Activated T-cell treated with anti-CD3 and anti-CD28 coated beads, Interleukin-2, amount 50 U/mL, for 4 hours (primary cell): Measurements from ENCODE around the gene TCF4. TPM values are rescaled to one million over a fixed set of nuclear protein-coding genes. Genes with fewer than 3 reads are reported as not detected.
"Not testable (repeated sequence)": the region's sequence is repeated elsewhere in the genome, so short reads cannot be mapped to it uniquely, and the experiment has no call there.

Experiments
- ATAC-seq, 2 donors: fragments of 200-7000 bp; cut with Tn5 transposase; one replicate each; pipeline ENCODE4 v1.10.0; 2021
- DNase-seq: peaks from one replicate; pipeline ENCODE4 v3.0.0-alpha.2; 2020
- H3K27me3 Mint-ChIP-seq: one replicate; pipeline ENCODE4 v1.8.0; 2021; ENCODE audit warnings: low read depth, mixed read lengths
- H3K36me3 Mint-ChIP-seq: one replicate; pipeline ENCODE4 v1.8.0; 2022; ENCODE audit warnings: mixed read lengths; ENCODE audit not compliant: insufficient read depth
- H3K4me1 Mint-ChIP-seq: one replicate; pipeline ENCODE4 v1.8.0; 2021; ENCODE audit warnings: low read depth, mixed read lengths
- H3K4me3 Mint-ChIP-seq: one replicate; pipeline ENCODE4 v1.8.0; 2021; ENCODE audit warnings: mild to moderate bottlenecking, moderate library complexity, mixed read lengths
- H3K9me3 Mint-ChIP-seq: one replicate; pipeline ENCODE4 v1.8.0; 2021; ENCODE audit warnings: mixed read lengths
- total RNA-seq, 3 donors: library from RNA; stranded (reverse); gene quantifications; one replicate each; pipeline ENCODE4 v1.2.1, GENCODE V29; 2021

The TCF4 gene
- total RNA-seq, 3 donors from 2014 or later: 0.91 to 2.6 (median 1.3) TPM

DNA sequence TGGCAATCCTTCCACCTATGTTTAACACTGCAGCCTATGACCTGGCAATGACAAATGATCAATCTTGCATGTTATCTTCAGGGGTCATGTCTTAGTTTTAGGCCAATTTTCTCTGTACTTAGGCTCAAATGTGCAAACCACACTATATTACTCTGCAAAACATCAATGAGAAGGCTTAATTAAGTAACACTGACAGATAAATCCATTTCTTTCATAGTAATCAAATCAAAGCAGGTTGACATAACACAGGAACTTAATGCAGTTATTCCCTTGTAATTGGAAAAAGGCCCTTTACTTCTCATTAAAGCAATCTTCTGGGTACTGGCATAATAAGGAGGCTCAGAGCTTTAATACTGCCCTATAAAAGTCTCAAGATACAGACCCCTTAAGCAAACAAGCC lies 114.4 kb downstream of the TCF4 start:
- ATAC-seq (no peak), DNase-seq (no peak)
- Mint-ChIP-seq H3K36me3 (no peaks in the 10 kb centered on the region), H3K4me1 (peaks cover 16% of the 10 kb centered on the region), H3K4me3 (no peak overlapping the region), H3K27me3 (no peaks in the 10 kb centered on the region), H3K9me3 (no peaks in the 10 kb centered on the region)

DNA sequence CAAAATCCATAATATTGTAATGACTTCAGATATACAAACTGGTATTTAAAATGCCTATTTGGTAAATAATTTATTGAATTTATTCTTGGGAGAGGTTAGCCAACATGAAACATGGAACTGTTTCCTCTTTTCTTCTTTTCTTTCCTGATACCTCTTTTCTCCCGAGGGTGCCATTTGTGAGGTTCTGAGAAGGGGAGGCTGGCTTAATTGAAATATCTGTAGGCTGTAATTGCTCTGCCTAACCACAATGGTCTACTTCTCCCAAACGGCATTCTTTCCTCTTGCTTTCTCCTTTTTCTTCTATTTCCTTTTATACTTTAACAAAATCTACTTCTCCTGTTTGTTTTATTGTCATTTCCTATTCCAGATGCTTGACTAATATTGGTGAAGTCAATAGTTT lies 114.9 kb downstream of the TCF4 start:
- Mint-ChIP-seq H3K4me1 (peaks cover 14% of the 10 kb centered on the region), H3K36me3 (no peaks in the 10 kb centered on the region), H3K27me3 (no peaks in the 10 kb centered on the region), H3K4me3 (no peak overlapping the region), H3K9me3 (no peaks in the 10 kb centered on the region)
- ATAC-seq: no peak
- DNase-seq: no peak

DNA sequence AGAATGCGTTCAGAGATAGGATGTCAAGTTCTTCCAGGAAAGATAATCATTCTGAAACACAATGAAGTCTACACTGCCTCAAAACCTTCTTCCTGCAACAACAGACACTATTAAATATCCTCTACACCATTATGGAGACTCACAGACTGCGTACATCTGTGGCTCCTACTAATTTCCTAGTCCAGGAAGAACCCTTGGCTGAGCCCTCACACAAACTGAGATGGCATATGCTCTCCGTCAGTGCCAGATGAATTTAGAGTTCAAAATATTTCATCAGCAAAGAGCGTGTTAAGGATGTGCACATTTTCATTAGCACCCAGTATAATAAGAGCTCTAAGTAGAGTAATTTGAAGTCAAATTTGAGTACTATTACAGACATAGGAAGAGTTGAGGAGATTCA lies 117.2 kb downstream of the TCF4 start:
- DNase-seq (no peak), ATAC-seq (no peak)
- H3K9me3 Mint-ChIP-seq: no peaks in the 10 kb centered on the region
- H3K4me1 Mint-ChIP-seq: no peaks in the 10 kb centered on the region
- H3K36me3 Mint-ChIP-seq: no peaks in the 10 kb centered on the region
- H3K4me3 Mint-ChIP-seq: no peak overlapping the region
- H3K27me3 Mint-ChIP-seq: no peaks in the 10 kb centered on the region

DNA sequence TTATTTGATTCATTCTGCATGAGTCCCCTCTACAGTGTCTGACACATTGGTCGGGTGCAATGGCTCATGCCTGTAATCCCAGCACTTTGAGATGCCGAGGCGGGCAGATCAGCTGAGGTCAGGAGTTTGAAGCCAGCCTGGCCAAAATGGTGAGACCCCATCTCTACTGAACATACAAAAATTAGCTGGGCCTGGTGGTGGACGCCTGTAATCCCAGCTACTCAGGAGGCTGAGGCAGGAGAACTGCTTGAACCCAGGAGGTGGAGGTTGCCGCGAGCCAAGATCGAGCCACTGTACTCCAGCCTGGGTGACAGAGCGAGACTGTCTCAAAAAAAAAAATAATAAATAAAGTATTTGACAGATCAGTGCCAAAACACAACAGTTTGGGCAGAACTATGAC lies 118.9 kb downstream of the TCF4 start:
- H3K4me1 Mint-ChIP-seq, H3K9me3 Mint-ChIP-seq, DNase-seq, H3K27me3 Mint-ChIP-seq, H3K4me3 Mint-ChIP-seq, ATAC-seq, H3K36me3 Mint-ChIP-seq: not testable (repeated sequence)

DNA sequence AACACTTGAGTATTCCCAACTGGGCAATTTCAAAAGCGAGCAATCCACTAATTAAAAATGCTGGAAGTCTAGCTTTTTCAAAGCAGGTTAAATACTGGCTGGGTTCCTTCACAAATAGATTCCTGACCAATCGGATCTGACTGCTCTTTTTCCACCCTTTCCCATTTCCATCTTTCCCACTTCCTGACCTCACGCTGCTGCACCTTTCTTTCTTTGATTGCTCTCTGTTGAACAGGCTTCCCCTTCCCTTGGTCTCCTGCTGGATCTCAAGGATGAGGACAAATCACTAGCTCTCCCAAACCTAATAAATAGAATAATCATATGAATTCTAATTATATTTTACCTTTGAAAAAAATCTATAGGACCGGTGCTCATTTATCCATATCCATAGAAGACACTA lies 121.2 kb downstream of the TCF4 start:
- H3K27me3 Mint-ChIP-seq: no peaks in the 10 kb centered on the region
- H3K4me3 Mint-ChIP-seq: no peak overlapping the region
- no peaks in the 10 kb centered on the region for H3K36me3 Mint-ChIP-seq
- no peak for DNase-seq
- no peak for ATAC-seq
- H3K4me1 Mint-ChIP-seq: no peaks in the 10 kb centered on the region
- H3K9me3 Mint-ChIP-seq: no peaks in the 10 kb centered on the region

DNA sequence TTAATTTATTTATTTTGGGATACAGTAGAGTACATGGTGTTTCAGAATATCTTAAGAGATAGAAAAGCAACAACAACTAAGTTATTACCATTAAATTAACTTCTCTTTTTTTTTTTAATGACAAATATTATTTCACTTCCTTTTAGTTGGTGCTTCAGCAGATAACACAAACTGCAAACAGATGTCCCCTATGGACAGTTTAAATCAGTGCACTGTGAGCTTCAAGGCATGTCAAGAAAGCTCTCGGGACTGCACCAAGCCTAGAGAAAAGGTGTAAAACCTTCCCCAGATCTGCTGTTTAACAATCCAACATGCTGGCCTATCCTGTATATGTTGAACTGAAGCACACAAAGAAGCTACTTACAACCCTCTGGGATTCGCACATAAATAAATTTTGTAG lies 122.7 kb downstream of the TCF4 start:
- Mint-ChIP-seq H3K27me3 (no peaks in the 10 kb centered on the region), H3K4me1 (no peaks in the 10 kb centered on the region), H3K9me3 (no peaks in the 10 kb centered on the region), H3K4me3 (no peak overlapping the region), H3K36me3 (no peaks in the 10 kb centered on the region)
- ATAC-seq (no peak), DNase-seq (no peak)

DNA sequence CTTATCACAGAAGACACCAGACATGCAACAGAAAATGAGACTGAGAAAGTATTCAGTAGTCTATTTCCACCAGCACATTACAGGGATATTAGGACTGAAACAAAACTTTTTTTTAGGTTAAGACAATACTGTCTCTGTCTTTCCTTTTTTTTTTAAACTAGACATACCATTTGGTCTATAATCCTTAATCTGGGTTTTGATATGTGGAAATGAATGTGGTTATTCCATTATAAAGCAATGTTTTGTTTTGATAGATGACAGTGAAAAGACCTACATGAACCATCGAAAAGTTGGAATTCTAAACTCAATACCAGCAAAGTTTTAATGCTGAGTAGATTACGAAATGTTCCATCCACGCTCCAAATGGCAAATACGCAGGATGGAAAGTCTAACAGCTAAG lies 123.4 kb downstream of the TCF4 start:
- H3K36me3 Mint-ChIP-seq: no peaks in the 10 kb centered on the region
- H3K9me3 Mint-ChIP-seq: no peaks in the 10 kb centered on the region
- H3K4me1 Mint-ChIP-seq: no peaks in the 10 kb centered on the region
- DNase-seq (no peak), ATAC-seq (no peak)
- H3K27me3 Mint-ChIP-seq: no peaks in the 10 kb centered on the region
- no peak overlapping the region for H3K4me3 Mint-ChIP-seq

DNA sequence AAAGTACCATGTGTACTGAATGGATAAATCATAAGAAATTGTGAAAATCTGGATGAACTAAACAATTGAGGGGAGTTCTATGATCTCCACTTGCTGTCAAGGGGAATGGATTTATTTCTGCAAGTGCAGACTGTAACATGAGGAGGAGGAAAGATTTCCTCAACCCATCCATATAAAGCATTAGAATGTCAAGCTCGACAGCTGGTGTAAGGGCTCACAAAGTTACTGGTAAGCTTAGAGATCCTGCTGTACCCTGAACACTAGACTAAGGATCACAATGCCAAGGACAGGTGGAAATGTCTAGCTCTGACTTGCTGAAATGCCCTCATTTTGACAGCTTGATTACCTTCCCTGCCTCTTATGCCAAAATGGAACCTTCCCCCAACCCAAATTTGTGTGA lies 125.3 kb downstream of the TCF4 start:
- no peaks in the 10 kb centered on the region for H3K4me1 Mint-ChIP-seq

DNA sequence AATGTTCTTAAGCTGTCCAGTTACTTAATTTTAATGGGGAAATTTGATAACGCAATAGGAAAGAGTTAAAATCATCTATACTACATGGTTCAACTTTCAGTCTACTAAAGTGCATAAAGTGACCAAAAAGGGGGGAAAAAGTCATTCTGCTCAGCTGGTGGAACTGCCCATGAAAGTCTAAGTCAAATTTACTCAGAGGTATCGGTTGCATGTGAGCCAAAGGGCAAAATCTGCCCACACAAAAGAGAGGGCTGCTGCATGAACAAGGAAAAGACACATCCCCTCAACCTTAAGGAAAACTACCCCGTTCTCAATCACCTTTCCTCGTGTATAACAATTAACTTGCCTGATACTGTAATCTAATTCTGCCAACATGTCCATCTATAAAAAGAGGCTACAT lies 126.1 kb downstream of the TCF4 start:
- no peaks in the 10 kb centered on the region for H3K4me1 Mint-ChIP-seq
- no peaks in the 10 kb centered on the region for H3K27me3 Mint-ChIP-seq
- H3K9me3 Mint-ChIP-seq: no peaks in the 10 kb centered on the region
- H3K36me3 Mint-ChIP-seq: no peaks in the 10 kb centered on the region
- no peak for ATAC-seq
- no peak overlapping the region for H3K4me3 Mint-ChIP-seq
- no peak for DNase-seq

More for the DNA sequence above, 125.3 kb downstream of the TCF4 start:
- Mint-ChIP-seq H3K4me3 (no peak overlapping the region), H3K27me3 (no peaks in the 10 kb centered on the region), H3K9me3 (no peaks in the 10 kb centered on the region), H3K36me3 (no peaks in the 10 kb centered on the region)
- ATAC-seq: no peak
- no peak for DNase-seq

DNA sequence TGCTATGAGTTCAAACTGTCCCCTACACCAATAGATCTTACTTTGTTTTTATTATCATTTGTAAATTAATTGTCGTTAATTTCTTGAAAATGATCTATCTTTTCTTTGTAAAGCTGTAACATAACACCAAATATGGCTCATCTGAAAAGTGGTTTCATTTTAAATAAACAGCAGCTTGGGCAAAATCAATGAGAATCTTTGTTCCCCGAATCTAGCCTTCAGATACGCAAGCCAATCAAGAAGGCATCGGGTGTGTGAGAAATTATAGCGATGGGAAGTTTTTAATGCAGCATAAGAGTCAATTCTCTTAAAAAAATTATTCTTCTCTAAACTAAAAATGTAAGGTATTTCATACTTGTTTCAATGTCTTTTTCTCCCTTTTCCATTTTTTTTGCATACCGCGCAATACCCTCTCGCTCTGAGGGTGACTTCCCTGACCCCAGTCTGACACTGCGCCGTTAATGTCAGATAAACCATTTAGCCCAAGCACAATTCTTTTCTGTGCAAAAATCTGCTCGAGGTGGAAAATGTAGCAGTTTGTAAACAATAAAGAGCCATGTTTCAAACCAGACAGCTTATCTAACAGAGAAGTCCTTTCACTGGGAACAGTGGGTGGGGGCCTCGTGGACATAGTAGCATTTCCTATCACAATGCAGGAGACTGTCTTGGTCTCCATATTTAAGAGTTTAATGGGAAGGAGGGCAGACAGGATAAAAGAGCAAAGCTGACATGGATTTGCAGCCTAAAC lies 129.4 kb downstream of the TCF4 start:
- no peaks in the 10 kb centered on the region for H3K4me1 Mint-ChIP-seq
- H3K4me3 Mint-ChIP-seq: no peak overlapping the region
- H3K27me3 Mint-ChIP-seq: no peaks in the 10 kb centered on the region
- DNase-seq: no peak
- ATAC-seq: no peak
- no peaks in the 10 kb centered on the region for H3K36me3 Mint-ChIP-seq
- H3K9me3 Mint-ChIP-seq: no peaks in the 10 kb centered on the region

DNA sequence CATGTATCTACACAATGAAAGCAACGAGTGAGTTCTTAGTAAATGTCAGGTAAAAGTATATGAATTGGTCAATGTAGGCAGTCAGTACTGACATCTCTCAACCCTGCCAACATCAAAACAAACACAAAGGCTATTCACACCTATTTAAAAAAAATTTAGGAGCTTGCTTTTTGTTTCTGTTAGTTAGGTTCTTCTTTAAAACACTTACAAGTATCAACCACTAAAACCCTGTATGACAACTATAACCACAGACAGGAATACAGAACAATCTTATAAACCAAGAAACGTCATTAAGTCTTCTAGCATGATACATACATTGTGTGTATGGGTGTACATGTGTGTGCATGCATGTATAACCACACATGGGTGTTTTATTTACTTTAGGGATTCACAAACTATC lies 131.0 kb downstream of the TCF4 start:
- DNase-seq (no peak), ATAC-seq (no peak)
- Mint-ChIP-seq H3K27me3 (no peaks in the 10 kb centered on the region), H3K9me3 (no peaks in the 10 kb centered on the region), H3K36me3 (no peaks in the 10 kb centered on the region), H3K4me1 (no peaks in the 10 kb centered on the region), H3K4me3 (no peak overlapping the region)

DNA sequence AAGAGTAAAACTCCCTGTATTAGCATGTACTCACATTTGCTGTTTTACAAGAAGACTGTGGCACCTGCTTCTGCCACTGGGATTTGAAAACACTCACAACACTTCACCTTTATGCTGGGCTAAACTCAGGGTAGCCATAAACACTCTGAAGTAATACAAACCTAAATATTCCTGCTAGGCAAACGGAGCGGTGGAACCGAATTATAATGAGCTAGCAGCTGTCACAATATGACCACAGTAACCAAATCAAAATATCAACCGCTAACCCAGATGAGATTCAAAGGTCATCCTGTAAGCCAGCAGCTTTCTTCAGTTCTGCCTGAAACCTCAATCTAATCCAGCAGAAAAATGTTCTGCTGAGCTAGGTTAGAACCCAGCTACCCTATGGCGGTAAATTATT lies 132.1 kb downstream of the TCF4 start:
- Mint-ChIP-seq H3K9me3 (no peaks in the 10 kb centered on the region), H3K36me3 (no peaks in the 10 kb centered on the region), H3K4me3 (no peak overlapping the region), H3K4me1 (no peaks in the 10 kb centered on the region), H3K27me3 (no peaks in the 10 kb centered on the region)
- ATAC-seq: no peak
- no peak for DNase-seq

DNA sequence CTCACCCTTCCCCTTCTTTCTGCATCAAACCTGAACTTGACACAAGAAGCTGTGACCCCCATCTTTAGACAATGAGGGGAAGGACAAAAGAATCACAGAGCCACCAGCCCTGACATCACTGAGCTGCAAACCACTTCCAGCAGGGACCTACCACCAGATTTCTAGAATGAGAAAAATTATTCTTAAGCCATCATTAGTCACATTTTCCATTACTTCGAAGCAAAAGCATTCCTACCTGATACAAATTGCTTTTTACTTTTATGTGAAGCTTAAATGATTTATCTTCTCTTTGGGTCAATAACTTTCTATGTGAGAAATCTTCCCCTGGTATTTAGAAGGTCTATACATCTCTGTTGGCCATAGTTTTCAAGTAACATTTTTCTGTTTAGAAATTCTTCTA lies 134.8 kb downstream of the TCF4 start:
- DNase-seq (no peak), ATAC-seq (no peak)
- Mint-ChIP-seq H3K9me3 (no peaks in the 10 kb centered on the region), H3K36me3 (no peaks in the 10 kb centered on the region), H3K4me1 (no peaks in the 10 kb centered on the region), H3K4me3 (no peak overlapping the region), H3K27me3 (no peaks in the 10 kb centered on the region)

DNA sequence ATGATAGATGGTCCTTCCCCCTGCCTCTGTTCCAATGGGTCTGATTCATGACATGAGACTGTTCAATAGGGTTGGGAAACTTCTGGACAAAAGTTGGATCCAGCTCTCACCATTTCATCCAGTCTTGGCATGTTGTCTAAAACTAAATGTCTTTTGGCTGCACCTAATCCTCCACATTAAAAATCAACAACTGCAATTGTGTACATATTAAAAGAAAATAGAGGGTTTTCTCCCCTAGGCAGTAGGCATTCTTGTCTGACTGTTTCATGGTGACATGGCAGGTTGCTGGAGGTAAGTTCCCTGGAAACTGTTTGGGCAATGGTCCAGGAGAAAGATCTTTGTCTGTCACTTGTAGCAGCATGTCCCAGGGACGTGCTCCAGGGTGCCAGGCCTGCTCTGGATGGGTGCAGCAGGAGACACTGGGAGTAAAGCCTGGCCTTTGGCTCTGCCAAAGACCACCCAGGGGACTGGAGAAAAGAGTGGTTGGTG lies 135.8 kb downstream of the TCF4 start:
- Mint-ChIP-seq H3K9me3 (no peaks in the 10 kb centered on the region), H3K4me3 (no peak overlapping the region), H3K4me1 (no peaks in the 10 kb centered on the region), H3K27me3 (no peaks in the 10 kb centered on the region), H3K36me3 (no peaks in the 10 kb centered on the region)
- no peak for ATAC-seq
- DNase-seq: no peak

DNA sequence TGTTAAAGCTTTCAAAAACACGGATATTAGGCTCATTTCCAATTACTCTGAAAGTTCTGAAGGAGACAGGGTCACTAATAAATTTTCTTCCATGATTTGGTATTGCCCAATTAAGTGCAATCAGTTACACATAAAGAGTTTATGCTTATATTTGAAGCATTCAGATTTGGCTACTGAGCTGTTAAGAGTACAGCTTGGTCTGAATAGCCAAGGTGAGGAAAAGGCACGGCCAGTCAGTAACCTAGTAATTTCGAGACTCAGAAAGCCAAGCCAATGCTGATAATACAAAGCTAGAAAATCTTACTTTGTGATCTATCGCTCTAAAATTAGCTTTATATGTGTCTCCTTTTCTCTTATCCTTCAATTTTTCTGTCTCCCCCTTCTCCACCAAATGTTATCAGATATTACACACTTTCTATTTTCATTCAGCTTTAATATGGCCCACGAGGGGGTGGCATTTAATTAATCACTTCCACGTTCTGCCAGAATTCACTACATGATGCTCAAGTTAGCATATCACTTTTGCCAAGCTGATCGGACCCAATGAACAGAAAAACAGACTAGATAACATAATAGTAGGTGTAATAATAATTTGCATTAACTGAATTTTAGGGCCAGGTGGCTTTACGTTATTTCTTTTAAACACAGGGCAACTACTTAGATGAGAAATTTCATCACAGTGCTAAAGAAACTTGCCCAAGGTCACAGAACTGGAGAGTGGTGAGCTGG lies 138.4 kb downstream of the TCF4 start:
- H3K4me1 Mint-ChIP-seq: no peaks in the 10 kb centered on the region
- no peak overlapping the region for H3K4me3 Mint-ChIP-seq
- no peaks in the 10 kb centered on the region for H3K9me3 Mint-ChIP-seq
- ATAC-seq: no peak
- no peak for DNase-seq
- H3K36me3 Mint-ChIP-seq: no peaks in the 10 kb centered on the region
- peaks cover 3% of the 10 kb centered on the region for H3K27me3 Mint-ChIP-seq
